Hematopoietic multipotent progenitor cell treated with erythropoietin and hydrocortisone succinate and interleukin-3 and kit ligand, for 15 days (in vitro differentiated cells): ENCODE measurements around the gene SH2D7.

Source experiments
- DNase-seq: peaks from one replicate; pipeline ENCODE4 v3.0.0-alpha.2; 2015; ENCODE audit warnings: low spot score

Gene SH2D7

GRCh38 chr15:78092261-78093041 is at the start of gene SH2D7:
Gene SH2D7 (plus strand): TSS chr15:78092561. CDS start chr15:78092585, 24 bp downstream.
- DNase-seq = no peak

- DNase-seq = no peak
Measured at GRCh38 chr15:78044407-78045155, 47.8 kb upstream of the SH2D7 start.

- DNase-seq = no peak
Measured at GRCh38 chr15:78045189-78045588, 47.2 kb upstream of the SH2D7 start.

GRCh38 chr15:78046796-78047341 is 45.5 kb upstream of the SH2D7 start:
- DNase-seq = no peak

GRCh38 chr15:78047761-78048627 is 44.4 kb upstream of the SH2D7 start:
- DNase-seq = no peak

GRCh38 chr15:78048628-78048920 is 43.8 kb upstream of the SH2D7 start:
- no peak for DNase-seq

GRCh38 chr15:78049691-78050440 is 42.5 kb upstream of the SH2D7 start:
- no peak for DNase-seq

GRCh38 chr15:78050441-78050809 is 41.9 kb upstream of the SH2D7 start:
- DNase-seq = no peak

- DNase-seq = no peak
Measured at GRCh38 chr15:78050826-78051225, 41.5 kb upstream of the SH2D7 start.

- DNase-seq = no peak
Measured at GRCh38 chr15:78051596-78051995, 40.8 kb upstream of the SH2D7 start.

- no peak for DNase-seq
Measured at GRCh38 chr15:78052001-78052401, 40.4 kb upstream of the SH2D7 start.

- no peak for DNase-seq
Measured at GRCh38 chr15:78052545-78052944, 39.8 kb upstream of the SH2D7 start.

GRCh38 chr15:78054518-78054917 is 37.8 kb upstream of the SH2D7 start:
- no peak for DNase-seq

- no peak for DNase-seq
Measured at GRCh38 chr15:78054966-78055365, 37.4 kb upstream of the SH2D7 start.

GRCh38 chr15:78055919-78056713 is 36.2 kb upstream of the SH2D7 start:
- no peak for DNase-seq

- no peak for DNase-seq
Measured at GRCh38 chr15:78056714-78057269, 35.6 kb upstream of the SH2D7 start.

GRCh38 chr15:78057803-78058202 is 34.6 kb upstream of the SH2D7 start:
- no peak for DNase-seq

GRCh38 chr15:78058401-78058935 is 33.9 kb upstream of the SH2D7 start:
- DNase-seq = no peak

GRCh38 chr15:78059110-78059839 is 33.1 kb upstream of the SH2D7 start:
- DNase-seq = no peak

GRCh38 chr15:78060232-78060631 is 32.1 kb upstream of the SH2D7 start:
- no peak for DNase-seq
